GM19463 (cell line): Measurements from ENCODE around the gene TUBGCP5.

ENCODE experiments used
- ATAC-seq: cut with Tn5 transposase; IDR thresholded peaks from one replicate; pipeline ENCODE4 v1.9.1; 2021; ENCODE audit warnings: mild to moderate bottlenecking, moderate library complexity; ENCODE audit not compliant: unreplicated experiment

Gene TUBGCP5

GRCh38 chr15:22979238-22980188 is 59.9 kb downstream of the TUBGCP5 start:
- ATAC-seq = peak; percentile 50

GRCh38 chr15:22978691-22979237 is 60.6 kb downstream of the TUBGCP5 start:
- peak; percentile 31 for ATAC-seq

- no peak for ATAC-seq
Measured at GRCh38 chr15:22974745-22975144, 64.6 kb downstream of the TUBGCP5 start.

- ATAC-seq = no peak
Measured at GRCh38 chr15:22973987-22974386, 65.4 kb downstream of the TUBGCP5 start.

GRCh38 chr15:22973286-22973685 is 66.1 kb downstream of the TUBGCP5 start:
- peak; percentile 89 for ATAC-seq

GRCh38 chr15:22969489-22969888 is 69.9 kb downstream of the TUBGCP5 start:
- ATAC-seq = no peak

- ATAC-seq = no peak
Measured at GRCh38 chr15:22968366-22968765, 71.0 kb downstream of the TUBGCP5 start.

GRCh38 chr15:22967084-22967770 is 72.1 kb downstream of the TUBGCP5 start:
- ATAC-seq = no peak

GRCh38 chr15:22966321-22967083 is 72.9 kb downstream of the TUBGCP5 start:
- no peak for ATAC-seq

GRCh38 chr15:22963641-22964040 is 75.7 kb downstream of the TUBGCP5 start:
- ATAC-seq = no peak

- no peak for ATAC-seq
Measured at GRCh38 chr15:22962611-22963010, 76.8 kb downstream of the TUBGCP5 start.

- ATAC-seq = no peak
Measured at GRCh38 chr15:22961762-22962161, 77.6 kb downstream of the TUBGCP5 start.

GRCh38 chr15:22960556-22960955 is 78.8 kb downstream of the TUBGCP5 start:
- ATAC-seq = no peak

- no peak for ATAC-seq
Measured at GRCh38 chr15:22960126-22960525, 79.2 kb downstream of the TUBGCP5 start.

- ATAC-seq = no peak
Measured at GRCh38 chr15:22959321-22960101, 79.9 kb downstream of the TUBGCP5 start.

- no peak for ATAC-seq
Measured at GRCh38 chr15:22958487-22959280, 80.7 kb downstream of the TUBGCP5 start.

- ATAC-seq = no peak
Measured at GRCh38 chr15:22956978-22957260, 82.5 kb downstream of the TUBGCP5 start.

GRCh38 chr15:22956257-22956977 is 83.0 kb downstream of the TUBGCP5 start:
- no peak for ATAC-seq

- ATAC-seq = no peak
Measured at GRCh38 chr15:22955544-22956119, 83.7 kb downstream of the TUBGCP5 start.
